Right atrium auricular region (tissue), 2 donors: ENCODE data around the gene SYP. TPM values are rescaled to one million over a fixed set of nuclear protein-coding genes. Genes with fewer than 3 reads are reported as not detected.

Experiments
- DNase-seq: peaks from one replicate; pipeline ENCODE4 v3.0.0-alpha.2; 2019; ENCODE audit warnings: low spot score
- H3K27ac ChIP-seq, 2 donors: fragments of 200-600 bp; sonication (generic); 1 replicate in 1 of 2; 2 replicates in 1 of 2; pipeline ENCODE4 v1.5.1; 2016 to 2019
- H3K27me3 ChIP-seq, 2 donors: fragments of 200-600 bp; sonication (generic); one replicate each; pipeline versions ENCODE4 v1.5.1 to v1.6.0; 2017 to 2019
- H3K36me3 ChIP-seq: fragments of 200-600 bp; sonication (generic); one replicate; pipeline ENCODE4 v1.5.1; 2016
- H3K4me1 ChIP-seq, 2 donors: fragments of 200-600 bp; sonication (generic); one replicate each; pipeline versions ENCODE4 v1.5.1 to v1.6.0; 2017 to 2019
- H3K4me3 ChIP-seq, 2 donors: fragments of 200-600 bp; sonication (generic); 1 replicate in 1 of 2; 2 replicates in 1 of 2; pipeline ENCODE4 v1.5.1; 2017 to 2019; ENCODE audit warnings: mild to moderate bottlenecking in 1 of 2, moderate library complexity in 1 of 2
- H3K9me3 ChIP-seq, 2 donors: fragments of 200-600 bp; sonication (generic); one replicate each; pipeline ENCODE4 v1.5.1; 2019
- total RNA-seq, 2 donors: library from RNA; depleted of rRNA; stranded (reverse); fragments of >200 nt; gene quantifications; one replicate each; pipeline ENCODE4 v1.1.0, GENCODE V29; 2016
- TF ChIP-seq, protein P1 (sequence below), 2 donors: fragments of 200-600 bp; sonication (generic); IDR thresholded peaks; one replicate each; pipeline ENCODE4 v1.5.1; 2019; ENCODE audit warnings: antibody characterized with exemption in 2 of 2

SYP gene
- total RNA-seq, 2 donors from 2014 or later = 2.8 to 3.5 TPM

DNA sequence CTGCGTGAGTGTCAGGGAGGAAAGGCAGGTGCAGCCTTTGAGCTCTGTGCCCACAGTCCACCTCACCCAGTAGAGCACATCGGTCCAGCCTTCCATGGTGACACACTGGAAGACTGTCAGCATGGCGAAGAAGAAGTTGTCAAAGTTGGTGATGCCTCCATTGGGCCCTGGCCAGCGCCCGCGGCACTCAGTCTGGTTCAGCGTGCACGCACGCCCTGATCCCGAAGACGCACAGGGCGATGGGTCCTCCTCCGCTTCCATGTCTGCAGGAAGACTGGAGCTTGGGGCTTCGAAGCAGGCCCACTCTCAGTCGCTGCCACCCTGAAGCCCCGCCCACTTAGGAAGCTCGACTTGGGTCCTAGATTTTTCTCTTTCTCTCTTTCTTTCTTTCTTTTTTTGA lies 28.2 kb upstream of the SYP start:
- Histone ChIP-seq H3K4me3 (no peak overlapping the region), H3K4me1 (no peaks in the 10 kb centered on the region), H3K27me3 (no peaks in the 10 kb centered on the region), H3K9me3 (peaks cover 0 to 5% of the 10 kb centered on the region in 2 donors), H3K27ac (no peak overlapping the region), H3K36me3 (no peaks in the 10 kb centered on the region)
- TF ChIP-seq, protein P1, sequence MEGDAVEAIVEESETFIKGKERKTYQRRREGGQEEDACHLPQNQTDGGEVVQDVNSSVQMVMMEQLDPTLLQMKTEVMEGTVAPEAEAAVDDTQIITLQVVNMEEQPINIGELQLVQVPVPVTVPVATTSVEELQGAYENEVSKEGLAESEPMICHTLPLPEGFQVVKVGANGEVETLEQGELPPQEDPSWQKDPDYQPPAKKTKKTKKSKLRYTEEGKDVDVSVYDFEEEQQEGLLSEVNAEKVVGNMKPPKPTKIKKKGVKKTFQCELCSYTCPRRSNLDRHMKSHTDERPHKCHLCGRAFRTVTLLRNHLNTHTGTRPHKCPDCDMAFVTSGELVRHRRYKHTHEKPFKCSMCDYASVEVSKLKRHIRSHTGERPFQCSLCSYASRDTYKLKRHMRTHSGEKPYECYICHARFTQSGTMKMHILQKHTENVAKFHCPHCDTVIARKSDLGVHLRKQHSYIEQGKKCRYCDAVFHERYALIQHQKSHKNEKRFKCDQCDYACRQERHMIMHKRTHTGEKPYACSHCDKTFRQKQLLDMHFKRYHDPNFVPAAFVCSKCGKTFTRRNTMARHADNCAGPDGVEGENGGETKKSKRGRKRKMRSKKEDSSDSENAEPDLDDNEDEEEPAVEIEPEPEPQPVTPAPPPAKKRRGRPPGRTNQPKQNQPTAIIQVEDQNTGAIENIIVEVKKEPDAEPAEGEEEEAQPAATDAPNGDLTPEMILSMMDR (IDR thresholded peaks at IDR 0.05) = no peak
- DNase-seq = no peak

DNA sequence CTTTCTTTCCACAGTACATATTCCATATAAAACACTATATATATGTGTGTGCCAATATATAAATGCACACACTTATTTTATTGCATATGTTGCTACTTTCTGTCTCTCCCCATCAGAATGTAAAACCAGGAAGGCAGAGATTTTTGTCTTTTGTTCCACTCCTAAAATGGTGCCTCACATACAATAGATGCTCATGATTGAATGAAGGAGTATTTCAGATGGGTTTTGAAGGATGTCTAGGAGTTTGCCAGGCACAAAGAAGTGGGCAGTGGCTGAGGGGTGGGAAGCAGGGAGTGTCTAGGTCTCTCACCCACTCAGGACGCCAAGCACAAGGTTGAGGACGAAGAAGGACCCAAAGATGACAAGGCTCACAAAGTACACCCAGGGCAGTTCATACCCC lies 27.7 kb upstream of the SYP start:
- no peaks in the 10 kb centered on the region for H3K27me3 ChIP-seq
- TF ChIP-seq, protein P1 (IDR thresholded peaks at IDR 0.05) = no peak
- DNase-seq = no peak
- H3K9me3 ChIP-seq = peaks cover 0 to 5% of the 10 kb centered on the region in 2 donors
- no peak overlapping the region for H3K4me3 ChIP-seq
- H3K27ac ChIP-seq = no peak overlapping the region
- H3K36me3 ChIP-seq = no peaks in the 10 kb centered on the region
- no peaks in the 10 kb centered on the region for H3K4me1 ChIP-seq

DNA sequence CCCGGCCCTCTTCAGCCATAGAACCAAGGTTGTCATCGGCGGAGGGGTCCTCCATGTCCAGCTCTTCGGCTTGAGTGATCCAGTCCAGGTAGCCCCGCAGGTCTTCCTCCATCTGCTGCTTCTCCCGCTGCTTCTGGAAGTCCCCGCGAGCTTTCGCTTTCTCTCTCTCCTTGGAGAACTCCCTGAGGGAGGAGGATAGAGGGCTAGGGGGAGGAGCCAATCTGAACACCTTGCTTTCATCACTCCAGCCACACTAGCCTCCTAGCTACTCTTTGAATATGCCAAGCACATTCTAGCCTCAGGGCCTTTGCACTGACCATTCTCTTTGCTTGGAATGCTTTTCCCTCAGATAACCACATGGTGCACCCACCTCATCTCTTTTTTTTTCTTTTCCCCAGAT lies 27.0 kb upstream of the SYP start:
- H3K9me3 ChIP-seq = peaks cover 0 to 5% of the 10 kb centered on the region in 2 donors
- DNase-seq = no peak
- H3K36me3 ChIP-seq = no peaks in the 10 kb centered on the region
- no peaks in the 10 kb centered on the region for H3K4me1 ChIP-seq
- no peak overlapping the region for H3K4me3 ChIP-seq
- TF ChIP-seq, protein P1 (IDR thresholded peaks at IDR 0.05) = no peak
- no peaks in the 10 kb centered on the region for H3K27me3 ChIP-seq
- H3K27ac ChIP-seq = no peak overlapping the region

DNA sequence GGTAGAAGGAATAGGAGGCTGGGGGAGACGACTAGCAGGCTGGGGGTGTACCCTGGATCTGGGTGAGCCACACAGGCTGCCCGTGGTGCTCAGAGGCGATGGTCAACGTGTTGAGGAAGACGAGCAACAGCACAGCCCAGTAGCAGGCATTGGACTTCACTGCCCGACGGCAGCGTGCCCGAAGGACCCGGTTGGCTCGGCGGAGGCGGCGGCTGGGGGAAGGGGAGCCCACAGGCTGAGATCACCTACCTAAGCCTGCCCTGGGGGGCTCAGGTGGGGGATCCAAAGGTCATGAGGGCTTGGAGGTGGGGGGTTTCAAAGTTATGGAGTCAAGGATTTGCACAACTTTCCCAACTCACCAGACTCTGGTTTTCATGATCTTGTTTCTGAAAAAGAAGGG lies 25.9 kb upstream of the SYP start:
- DNase-seq = no peak
- TF ChIP-seq, protein P1 (IDR thresholded peaks at IDR 0.05) = no peak
- Histone ChIP-seq H3K4me1 (no peaks in the 10 kb centered on the region), H3K27ac (no peak overlapping the region), H3K4me3 (no peak overlapping the region), H3K9me3 (peaks cover 0 to 5% of the 10 kb centered on the region in 2 donors), H3K36me3 (no peaks in the 10 kb centered on the region), H3K27me3 (no peaks in the 10 kb centered on the region)

DNA sequence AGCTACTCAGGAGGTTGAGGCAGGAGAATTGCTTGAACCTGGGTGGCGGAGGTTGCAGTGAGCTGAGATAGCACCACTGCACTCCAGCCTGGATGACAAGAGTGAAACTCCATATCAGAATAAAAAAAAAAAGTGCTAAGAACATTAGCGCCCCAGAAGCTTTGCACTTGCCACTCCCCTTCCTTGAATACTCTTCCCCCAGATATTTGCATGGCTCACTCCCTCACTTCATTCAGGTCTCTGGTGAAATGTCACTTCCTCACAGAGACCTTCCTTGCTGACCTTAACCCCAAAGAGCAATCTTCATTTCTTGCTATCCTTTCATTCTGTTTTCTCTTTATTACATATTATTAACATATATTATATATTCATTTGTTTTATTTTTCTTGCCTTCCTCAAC lies 21.9 kb upstream of the SYP start:
- TF ChIP-seq, protein P1 (IDR thresholded peaks at IDR 0.05) = no peak
- Histone ChIP-seq H3K27ac (no peak overlapping the region), H3K36me3 (no peaks in the 10 kb centered on the region), H3K27me3 (no peaks in the 10 kb centered on the region), H3K4me1 (no peaks in the 10 kb centered on the region), H3K9me3 (peaks cover 0 to under 1% of the 10 kb centered on the region in 2 donors), H3K4me3 (no peak overlapping the region)
- no peak for DNase-seq

DNA sequence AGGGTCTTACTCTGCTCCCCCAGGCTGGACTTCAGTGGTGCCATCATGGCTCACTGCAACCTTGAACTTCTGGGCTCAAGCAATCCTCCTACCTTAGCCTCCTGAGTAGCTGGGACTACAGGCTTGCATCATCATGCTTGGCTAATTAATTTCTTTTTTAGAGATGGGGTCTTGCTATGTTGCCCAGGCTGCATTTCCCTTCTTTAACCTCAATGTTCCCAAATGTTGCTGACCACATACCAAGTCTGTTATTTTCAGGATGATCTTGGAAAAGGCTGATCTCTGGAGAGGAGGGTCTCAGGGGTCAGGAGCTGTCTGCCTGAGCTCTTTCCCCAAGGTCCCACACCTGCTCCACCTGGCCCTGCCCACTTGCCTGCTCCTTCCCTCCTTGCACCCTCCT lies 20.1 kb upstream of the SYP start:
- H3K4me3 ChIP-seq = no peak overlapping the region
- no peaks in the 10 kb centered on the region for H3K4me1 ChIP-seq
- no peaks in the 10 kb centered on the region for H3K36me3 ChIP-seq
- no peaks in the 10 kb centered on the region for H3K27me3 ChIP-seq
- no peak for DNase-seq
- TF ChIP-seq, protein P1 (IDR thresholded peaks at IDR 0.05) = no peak
- H3K9me3 ChIP-seq = no peaks in the 10 kb centered on the region
- H3K27ac ChIP-seq = no peak overlapping the region
